OCI-LY1 (cell line): ENCODE results near the gene AMBRA1.

Source experiments
- H2AFZ ChIP-seq: fragments of 200-600 bp; sonication (generic), shearing (Covaris generic); 2 replicates; pipeline ENCODE4 v1.6.0; 2014; ENCODE audit warnings: antibody characterized with exemption, mild to moderate bottlenecking, low read length
- H3F3A ChIP-seq: fragments of 200-600 bp; sonication (generic), shearing (Covaris generic); 2 replicates; pipeline ENCODE4 v1.6.0; 2014; ENCODE audit warnings: mild to moderate bottlenecking, antibody characterized with exemption, low read length, moderate library complexity; ENCODE audit not compliant: insufficient read depth
- H3K27ac ChIP-seq: fragments of 200-600 bp; sonication (generic); 2 replicates; pipeline ENCODE4 v1.5.1; 2014; ENCODE audit warnings: low read length, mixed run types, mild to moderate bottlenecking, low read depth; ENCODE audit not compliant: poor library complexity, severe bottlenecking
- H3K27me3 ChIP-seq: fragments of 200-600 bp; sonication (generic); 2 replicates; pipeline ENCODE4 v1.6.0; 2014; ENCODE audit warnings: antibody characterized with exemption, mild to moderate bottlenecking, low read length, moderate library complexity; ENCODE audit not compliant: insufficient read depth
- H3K36me3 ChIP-seq: fragments of 200-600 bp; sonication (generic); 2 replicates; pipeline ENCODE4 v1.6.1; 2014; ENCODE audit warnings: mild to moderate bottlenecking, antibody characterized with exemption, low read length, moderate library complexity, mixed read lengths; ENCODE audit not compliant: insufficient read depth
- H3K4me1 ChIP-seq: fragments of 200-600 bp; sonication (generic); 2 replicates; pipeline ENCODE4 v1.5.1; 2014; ENCODE audit warnings: mild to moderate bottlenecking, low read length, moderate library complexity; ENCODE audit not compliant: insufficient read depth, severe bottlenecking
- H3K4me2 ChIP-seq: fragments of 200-600 bp; sonication (generic), shearing (Covaris generic); 2 replicates; pipeline ENCODE4 v1.6.1; 2014; ENCODE audit warnings: low read length
- H3K4me3 ChIP-seq: fragments of 200-600 bp; sonication (generic); 2 replicates; pipeline ENCODE4 v1.5.1; 2014; ENCODE audit warnings: low read length, low read depth, mild to moderate bottlenecking, mixed read lengths; ENCODE audit not compliant: poor library complexity, severe bottlenecking
- H3K79me2 ChIP-seq: fragments of 200-600 bp; shearing (Covaris generic); 2 replicates; pipeline ENCODE4 v1.6.1; 2016; ENCODE audit warnings: mixed run types, low read length, mixed read lengths; ENCODE audit not compliant: insufficient read depth
- H3K9ac ChIP-seq: fragments of 200-600 bp; sonication (generic), shearing (Covaris generic); 2 replicates; pipeline ENCODE4 v1.6.1; 2014; ENCODE audit warnings: mild to moderate bottlenecking, low read length, mixed read lengths
- H3K9me2 ChIP-seq: fragments of 200-600 bp; sonication (generic), shearing (Covaris generic); 2 replicates; pipeline ENCODE4 v1.6.1; 2014; ENCODE audit warnings: low read depth, mild to moderate bottlenecking, low read length, mixed read lengths
- H3K9me3 ChIP-seq: fragments of 200-600 bp; shearing (Covaris generic); 2 replicates; pipeline ENCODE4 v1.6.1; 2014; ENCODE audit warnings: low read length, mixed read lengths
- H4K20me1 ChIP-seq: fragments of 200-600 bp; sonication (generic), shearing (Covaris generic); 2 replicates; pipeline ENCODE4 v1.6.0; 2016; ENCODE audit warnings: mild to moderate bottlenecking, low read length; ENCODE audit not compliant: insufficient read depth
- EZH2 ChIP-seq: fragments of 200-600 bp; sonication (generic), shearing (Covaris generic); IDR thresholded peaks from 2 replicates; pipeline ENCODE4 v1.8.0; 2017; ENCODE audit warnings: borderline replicate concordance, mixed run types, mild to moderate bottlenecking, antibody characterized with exemption, low read length, moderate library complexity, mixed read lengths
- TF ChIP-seq, protein P1 (sequence below): fragments of 200-600 bp; sonication (generic), shearing (Covaris generic); IDR thresholded peaks from 2 replicates; pipeline ENCODE4 v1.5.1; 2017; ENCODE audit warnings: mild to moderate bottlenecking, antibody characterized with exemption, low read length, moderate library complexity, mixed read lengths

Gene AMBRA1

DNA sequence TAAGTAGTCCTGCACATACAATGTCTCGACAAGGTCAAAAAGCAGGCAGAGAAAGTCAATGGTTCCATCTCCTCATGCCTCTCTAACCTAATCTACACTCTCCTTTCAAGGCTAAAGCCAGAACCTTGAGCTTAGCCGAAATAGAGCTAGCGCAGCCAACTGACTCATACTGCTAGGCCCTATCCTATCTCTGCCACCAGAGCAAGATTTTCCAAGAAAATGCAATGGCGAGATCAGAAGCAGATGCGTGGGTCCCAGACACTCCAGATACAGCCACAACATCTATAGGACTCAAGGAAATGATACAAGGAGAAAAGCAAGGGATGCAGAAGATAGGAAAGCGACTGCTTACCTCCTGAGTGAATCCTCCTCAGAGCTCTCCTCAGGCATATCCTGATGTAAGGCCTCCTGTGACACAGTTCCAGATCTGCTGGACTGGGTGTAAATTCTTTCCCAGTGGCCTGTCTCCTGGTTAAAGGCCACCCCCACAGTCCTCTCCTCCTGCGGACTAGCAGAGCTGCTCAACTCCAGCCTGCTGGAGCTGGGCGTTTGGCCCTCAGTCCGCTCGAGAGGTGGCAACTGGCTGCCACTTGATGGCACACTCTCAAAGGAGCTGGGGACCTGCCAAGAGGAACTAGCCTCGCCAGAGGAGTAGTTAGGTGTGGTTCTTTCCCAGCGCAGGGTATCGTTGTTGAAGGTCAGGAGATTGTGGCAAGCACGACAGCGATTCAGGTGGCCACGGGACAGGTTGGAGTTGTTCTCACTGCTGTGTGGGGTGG lies 52.0 kb downstream of the AMBRA1 start:
- no peaks in the 10 kb centered on the region for H3K9me3 ChIP-seq
- H3K79me2 ChIP-seq: peaks cover 2% of the 10 kb centered on the region; the same call in 1 of the 2 replicates
- H3K9ac ChIP-seq: no peak overlapping the region
- H3K4me2 ChIP-seq: no peak overlapping the region
- H4K20me1 ChIP-seq: no peaks in the 10 kb centered on the region
- H3K4me1 ChIP-seq: peaks cover 3% of the 10 kb centered on the region
- H3K9me2 ChIP-seq: no peaks in the 10 kb centered on the region
- H2AFZ ChIP-seq: no peak overlapping the region
- TF ChIP-seq EZH2: no peak
- TF ChIP-seq, protein P1, sequence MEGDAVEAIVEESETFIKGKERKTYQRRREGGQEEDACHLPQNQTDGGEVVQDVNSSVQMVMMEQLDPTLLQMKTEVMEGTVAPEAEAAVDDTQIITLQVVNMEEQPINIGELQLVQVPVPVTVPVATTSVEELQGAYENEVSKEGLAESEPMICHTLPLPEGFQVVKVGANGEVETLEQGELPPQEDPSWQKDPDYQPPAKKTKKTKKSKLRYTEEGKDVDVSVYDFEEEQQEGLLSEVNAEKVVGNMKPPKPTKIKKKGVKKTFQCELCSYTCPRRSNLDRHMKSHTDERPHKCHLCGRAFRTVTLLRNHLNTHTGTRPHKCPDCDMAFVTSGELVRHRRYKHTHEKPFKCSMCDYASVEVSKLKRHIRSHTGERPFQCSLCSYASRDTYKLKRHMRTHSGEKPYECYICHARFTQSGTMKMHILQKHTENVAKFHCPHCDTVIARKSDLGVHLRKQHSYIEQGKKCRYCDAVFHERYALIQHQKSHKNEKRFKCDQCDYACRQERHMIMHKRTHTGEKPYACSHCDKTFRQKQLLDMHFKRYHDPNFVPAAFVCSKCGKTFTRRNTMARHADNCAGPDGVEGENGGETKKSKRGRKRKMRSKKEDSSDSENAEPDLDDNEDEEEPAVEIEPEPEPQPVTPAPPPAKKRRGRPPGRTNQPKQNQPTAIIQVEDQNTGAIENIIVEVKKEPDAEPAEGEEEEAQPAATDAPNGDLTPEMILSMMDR: peak; percentile 35; the same call in 1 of the 2 replicates
- no peak overlapping the region for H3K27ac ChIP-seq
- H3K36me3 ChIP-seq: peaks cover 58% of the 10 kb centered on the region
- H3K27me3 ChIP-seq: no peaks in the 10 kb centered on the region
- no peaks in the 10 kb centered on the region for H3F3A ChIP-seq
- H3K4me3 ChIP-seq: no peak overlapping the region

DNA sequence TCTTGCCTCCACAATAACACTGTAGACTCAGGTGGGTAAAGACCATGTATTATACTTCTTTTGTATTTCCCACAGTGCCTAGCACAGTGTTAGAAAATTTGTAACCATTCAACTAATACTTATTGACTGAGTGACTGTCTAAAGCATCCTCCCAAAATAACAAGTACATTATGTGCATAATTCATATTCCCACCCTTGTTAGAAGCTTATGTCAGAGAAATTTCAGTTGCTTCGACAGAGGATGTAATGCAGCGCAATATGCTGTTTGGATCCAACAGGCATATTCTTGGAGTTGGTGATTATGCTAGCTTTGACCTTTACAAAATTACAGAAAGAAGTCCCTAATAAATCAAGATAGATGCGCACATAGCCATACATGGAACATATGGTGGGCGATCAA lies 53.0 kb downstream of the AMBRA1 start:
- Histone ChIP-seq H3K36me3 (peaks cover 55% of the 10 kb centered on the region), H3K27ac (no peak overlapping the region), H3K9me2 (no peaks in the 10 kb centered on the region)

DNA sequence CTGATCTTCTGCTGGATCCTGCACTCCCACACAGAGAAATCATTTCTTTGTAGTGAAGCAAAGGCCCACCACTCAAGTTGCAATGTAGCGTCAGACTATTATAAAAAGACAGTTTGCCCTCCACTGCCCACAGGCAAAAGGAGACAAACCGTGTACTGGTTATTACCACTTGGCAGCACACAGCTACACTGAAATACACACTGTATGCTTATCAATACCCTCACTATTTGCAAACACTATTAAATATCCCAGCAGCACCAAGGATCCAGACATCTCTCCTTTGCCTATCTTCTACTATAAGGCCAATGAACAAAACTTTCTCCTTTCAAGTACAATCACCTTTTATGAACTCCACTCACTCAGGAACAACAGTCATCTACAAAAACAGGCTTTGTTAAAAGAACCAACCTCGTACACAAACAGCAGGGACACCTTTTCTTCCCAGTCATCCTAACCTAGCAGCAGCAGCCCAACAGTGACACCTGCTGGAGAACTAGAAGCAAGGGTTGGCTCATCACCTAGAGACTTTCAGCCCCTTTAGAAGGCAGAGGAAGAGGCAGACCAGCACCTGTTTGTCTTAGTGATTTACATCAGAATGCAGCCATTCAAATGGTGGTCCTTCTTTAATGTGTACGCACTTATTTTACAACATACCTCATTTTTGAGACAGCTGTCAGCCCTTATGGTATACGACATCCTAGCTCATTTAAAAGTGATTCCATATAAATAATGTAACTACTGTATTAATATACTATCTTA lies 56.1 kb downstream of the AMBRA1 start:
- Histone ChIP-seq H3K9me3 (no peaks in the 10 kb centered on the region), H3F3A (no peaks in the 10 kb centered on the region), H3K4me3 (no peak overlapping the region), H3K36me3 (peaks cover 27% of the 10 kb centered on the region), H3K4me2 (no peak overlapping the region), H3K4me1 (peaks cover 3% of the 10 kb centered on the region), H3K79me2 (peaks cover 21% of the 10 kb centered on the region), H3K27ac (no peak overlapping the region), H3K27me3 (no peaks in the 10 kb centered on the region), H3K9me2 (no peaks in the 10 kb centered on the region), H2AFZ (no peak overlapping the region), H4K20me1 (no peaks in the 10 kb centered on the region), H3K9ac (no peak overlapping the region)
- TF ChIP-seq, protein P1: peak; percentile 97
- no peak for TF ChIP-seq EZH2

More for the DNA sequence above, 53.0 kb downstream of the AMBRA1 start:
- no peaks in the 10 kb centered on the region for H3K27me3 ChIP-seq
- no peak overlapping the region for H2AFZ ChIP-seq
- H3K4me3 ChIP-seq: no peak overlapping the region
- no peaks in the 10 kb centered on the region for H4K20me1 ChIP-seq
- no peak overlapping the region for H3K9ac ChIP-seq
- H3K9me3 ChIP-seq: no peaks in the 10 kb centered on the region
- TF ChIP-seq EZH2: no peak
- TF ChIP-seq, protein P1: no peak
- H3K4me2 ChIP-seq: no peak overlapping the region
- peaks cover 12% of the 10 kb centered on the region for H3K79me2 ChIP-seq
- H3K4me1 ChIP-seq: peaks cover 3% of the 10 kb centered on the region
- H3F3A ChIP-seq: no peaks in the 10 kb centered on the region
